AG08395 (cell line): ENCODE measurements around the gene TPSG1.
"Not testable (repeated sequence)": the region's sequence is repeated elsewhere in the genome, so short reads cannot be mapped to it uniquely, and the experiment has no call there.

Experiments
- DNase-seq: peaks from one replicate; pipeline ENCODE4 v3.0.0; 2012; ENCODE audit warnings: mixed read lengths, low spot score

The TPSG1 gene

GRCh38 chr16:1194665-1195392, 30.2 kb downstream of the TPSG1 start:
- no peak for DNase-seq

GRCh38 chr16:1193825-1194581, 31.1 kb downstream of the TPSG1 start:
- DNase-seq = no peak

GRCh38 chr16:1193143-1193824, 31.8 kb downstream of the TPSG1 start:
- no peak for DNase-seq

GRCh38 chr16:1192384-1193073, 32.5 kb downstream of the TPSG1 start:
- DNase-seq = no peak

DNA sequence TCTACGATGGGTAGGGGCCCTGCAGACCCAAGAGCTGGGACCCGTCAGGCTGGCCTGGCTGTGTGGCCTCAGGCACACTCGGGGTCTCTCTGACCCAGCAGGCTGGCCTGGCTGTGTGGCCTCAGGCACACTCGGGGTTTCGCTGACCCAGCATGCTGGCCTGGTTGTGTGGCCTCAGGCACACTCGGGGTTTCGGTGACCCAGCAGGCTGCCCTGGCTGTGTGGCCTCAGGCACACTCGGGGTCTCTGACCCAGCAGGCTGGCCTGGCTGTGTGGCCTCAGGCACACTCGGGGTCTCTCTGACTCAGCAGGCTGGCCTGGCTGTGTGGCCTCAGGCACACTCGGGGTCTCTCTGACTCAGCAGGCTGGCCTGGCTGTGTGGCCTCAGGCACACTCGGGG, 34.3 kb downstream of the TPSG1 start:
- not testable (repeated sequence) for DNase-seq

DNA sequence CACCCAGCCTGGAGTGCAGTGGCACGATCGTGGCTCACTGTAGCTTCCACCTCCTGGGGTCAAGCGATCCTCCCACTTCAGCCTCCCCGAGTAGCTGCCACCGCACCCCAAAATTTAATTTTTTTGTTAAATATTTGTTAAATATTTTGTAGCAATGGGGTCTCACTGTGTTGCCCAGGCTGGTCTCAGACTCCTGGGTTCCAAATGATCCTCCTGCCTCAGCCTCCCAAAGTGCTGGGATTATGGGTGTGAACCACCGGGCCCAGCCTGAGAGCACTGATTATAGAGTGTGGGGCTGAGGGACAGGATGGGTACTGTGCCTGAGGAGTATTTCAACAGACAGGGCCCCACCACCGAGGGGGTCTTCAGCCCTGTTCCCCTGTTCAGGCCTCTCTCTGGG, 35.6 kb downstream of the TPSG1 start:
- DNase-seq = no peak

- DNase-seq = peak; percentile 63
Measured at GRCh38 chr16:1188432-1189189, 36.5 kb downstream of the TPSG1 start.

GRCh38 chr16:1185460-1186207, 39.4 kb downstream of the TPSG1 start:
- DNase-seq = not testable (repeated sequence)

- no peak for DNase-seq
Measured at GRCh38 chr16:1184980-1185379, 40.1 kb downstream of the TPSG1 start.

GRCh38 chr16:1184156-1184868, 40.8 kb downstream of the TPSG1 start:
- DNase-seq = no peak

DNA sequence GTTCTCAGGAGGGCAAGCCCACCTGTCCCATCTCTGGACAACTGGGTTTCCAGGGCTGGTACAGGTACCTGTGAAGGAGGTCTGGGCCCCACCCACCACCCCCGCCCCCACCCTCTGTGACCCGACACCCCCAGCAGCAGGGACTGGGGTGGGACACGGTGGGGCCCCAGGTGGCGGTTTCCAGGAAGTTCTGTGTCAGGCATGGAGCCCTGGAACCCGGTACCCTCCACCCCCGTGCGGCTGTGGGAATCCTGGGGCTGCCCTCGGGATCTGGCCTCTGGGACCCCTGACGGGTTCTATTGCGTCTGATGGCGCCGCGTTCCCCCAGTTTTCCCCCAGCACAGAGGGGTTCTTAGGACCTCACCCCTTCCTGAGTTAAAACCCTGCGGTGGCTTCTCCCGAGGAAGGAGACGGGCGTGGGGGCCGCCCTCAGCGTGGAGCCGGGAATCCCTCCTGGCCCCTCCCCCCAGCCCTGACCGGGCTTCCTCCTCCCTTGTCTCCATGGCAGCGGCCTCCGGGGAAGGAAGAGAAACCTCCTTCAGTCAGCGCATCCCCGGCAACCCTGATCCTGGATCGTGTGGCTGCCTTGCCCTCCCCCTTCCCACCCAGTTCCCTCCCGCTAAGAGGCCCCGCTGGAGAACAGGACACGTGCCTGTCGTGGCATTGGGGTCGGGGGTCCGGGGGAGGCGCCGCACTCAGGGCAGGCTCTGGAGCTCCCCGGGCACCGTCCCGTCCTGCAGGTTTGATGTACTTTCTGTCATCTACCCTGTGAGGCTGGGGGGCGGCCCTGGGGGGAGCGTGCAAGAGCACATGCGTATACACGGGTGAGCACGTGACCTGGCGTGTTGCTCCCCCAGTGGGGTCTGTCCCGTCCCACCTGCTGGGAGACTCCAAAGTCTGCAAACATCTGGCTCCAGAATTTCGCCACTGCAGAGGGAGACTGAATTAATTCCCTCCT, 41.8 kb downstream of the TPSG1 start:
- peak; percentile 52 for DNase-seq

DNA sequence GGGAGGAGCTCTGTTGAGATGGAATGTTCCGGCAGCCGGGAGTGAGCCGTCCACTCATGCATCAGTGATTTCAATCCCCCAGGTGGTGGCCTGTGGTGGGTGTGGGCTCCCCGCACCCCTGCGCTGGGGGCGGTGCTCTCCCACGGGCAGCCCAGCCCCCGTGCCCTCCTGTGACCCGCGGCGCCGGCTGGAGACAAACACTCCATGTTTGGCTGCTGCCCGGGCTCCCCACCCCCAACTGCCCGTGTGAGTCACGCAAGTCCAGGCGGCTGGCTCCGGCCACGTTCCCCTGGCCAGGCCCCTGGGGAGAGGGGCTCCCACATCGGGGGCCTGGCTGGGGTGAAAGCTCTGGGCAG, 42.8 kb downstream of the TPSG1 start:
- DNase-seq = peak; percentile 63

- no peak for DNase-seq
Measured at GRCh38 chr16:1181404-1182315, 43.4 kb downstream of the TPSG1 start.

- no peak for DNase-seq
Measured at GRCh38 chr16:1180549-1181403, 44.3 kb downstream of the TPSG1 start.

DNA sequence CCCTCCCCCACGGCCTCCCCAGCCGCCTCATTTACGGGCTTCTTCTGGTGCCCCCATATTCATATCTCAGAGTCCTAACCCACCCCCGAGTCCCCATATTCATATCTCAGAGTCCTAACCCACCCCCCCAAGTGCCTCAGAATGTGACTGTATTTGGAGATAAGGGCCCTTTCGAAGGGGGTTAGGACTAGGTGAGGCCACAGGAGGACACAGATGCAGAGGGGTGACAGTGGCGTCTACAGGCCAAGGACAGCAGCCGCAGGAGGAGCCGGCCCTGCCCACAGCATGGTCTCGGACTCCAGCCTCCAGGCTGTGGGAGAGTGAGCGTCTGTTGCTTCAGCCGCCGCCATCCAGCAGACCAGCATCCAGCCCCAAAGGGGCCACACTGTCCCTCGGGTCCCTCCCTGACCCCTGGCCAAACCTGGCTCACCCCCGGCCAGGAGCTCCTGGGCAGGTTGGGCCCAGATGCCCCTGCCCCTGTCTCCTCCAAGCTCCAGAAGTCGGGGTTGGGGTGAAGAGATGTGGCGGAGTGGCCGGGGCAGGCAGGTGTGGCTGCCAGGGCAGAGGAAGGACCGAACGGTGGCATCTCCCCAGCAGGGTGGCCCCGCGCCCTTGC, 46.7 kb downstream of the TPSG1 start:
- no peak for DNase-seq

- DNase-seq = no peak
Measured at GRCh38 chr16:1177750-1178149, 47.3 kb downstream of the TPSG1 start.

DNA sequence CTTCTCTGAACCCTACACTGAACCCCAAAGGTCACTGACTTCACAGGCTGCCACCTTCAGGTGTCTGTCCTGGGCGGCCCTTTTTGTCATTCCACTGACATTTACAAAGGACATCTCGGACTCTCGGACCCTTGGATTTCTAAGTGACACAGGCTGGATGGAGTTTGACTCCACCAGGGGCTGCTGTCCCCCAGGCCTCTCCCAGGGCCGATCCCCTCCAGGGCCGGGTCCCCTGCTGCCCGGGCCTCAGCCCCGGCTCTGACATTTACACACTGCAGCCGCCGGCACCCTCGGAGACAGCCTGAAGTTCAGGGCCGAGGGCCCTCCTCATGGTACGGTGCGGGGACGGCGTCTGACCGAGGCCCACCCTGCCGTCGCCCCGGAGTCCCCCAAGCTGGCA, 48.0 kb downstream of the TPSG1 start:
- DNase-seq = no peak
